Thyroid gland (tissue), 4 donors: Measurements from ENCODE around the gene KCNAB1.

Source experiments
- POLR2A ChIP-seq, 2 donors: fragments of 450-650 bp; IDR thresholded peaks; one replicate each; pipeline ENCODE4 v1.6.1; 2017; ENCODE audit warnings: antibody characterized with exemption in 2 of 2, mild to moderate bottlenecking in 2 of 2, moderate library complexity in 1 of 2
- TF ChIP-seq, protein P1 (sequence below), 6 experiments: fragments of 200-600 bp in 3 of 6; fragments of 450-650 bp in 3 of 6; sonication (generic) in 3 of 6; IDR thresholded peaks; one replicate each; pipeline ENCODE4 v1.5.1; 2016 to 2019; ENCODE audit warnings: antibody characterized with exemption in 6 of 6, mild to moderate bottlenecking in 2 of 6, inconsistent platforms in 1 of 6, moderate library complexity in 1 of 6

DNA sequence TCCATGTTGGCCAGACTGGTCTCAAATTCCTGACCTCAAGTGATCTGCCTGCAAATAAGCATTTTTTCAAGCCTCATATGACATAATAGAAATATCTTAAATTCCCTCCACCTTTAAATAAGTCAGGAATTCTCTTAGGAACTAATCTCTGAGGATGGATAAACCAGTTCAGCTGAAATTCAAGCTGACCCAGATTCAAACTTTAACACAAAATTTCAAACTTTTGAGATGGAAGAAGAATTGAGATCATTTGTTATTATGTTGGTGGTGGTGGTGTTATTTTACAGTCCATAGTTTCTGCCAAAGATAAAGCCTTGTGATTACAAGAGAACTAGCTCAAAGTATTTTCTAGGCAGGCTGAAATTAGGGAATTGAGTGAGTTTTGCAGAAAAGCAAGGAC, 349.1 kb downstream of the KCNAB1 start:
- TF ChIP-seq POLR2A (IDR thresholded peaks at IDR 0.05): no peak
- TF ChIP-seq, protein P1, sequence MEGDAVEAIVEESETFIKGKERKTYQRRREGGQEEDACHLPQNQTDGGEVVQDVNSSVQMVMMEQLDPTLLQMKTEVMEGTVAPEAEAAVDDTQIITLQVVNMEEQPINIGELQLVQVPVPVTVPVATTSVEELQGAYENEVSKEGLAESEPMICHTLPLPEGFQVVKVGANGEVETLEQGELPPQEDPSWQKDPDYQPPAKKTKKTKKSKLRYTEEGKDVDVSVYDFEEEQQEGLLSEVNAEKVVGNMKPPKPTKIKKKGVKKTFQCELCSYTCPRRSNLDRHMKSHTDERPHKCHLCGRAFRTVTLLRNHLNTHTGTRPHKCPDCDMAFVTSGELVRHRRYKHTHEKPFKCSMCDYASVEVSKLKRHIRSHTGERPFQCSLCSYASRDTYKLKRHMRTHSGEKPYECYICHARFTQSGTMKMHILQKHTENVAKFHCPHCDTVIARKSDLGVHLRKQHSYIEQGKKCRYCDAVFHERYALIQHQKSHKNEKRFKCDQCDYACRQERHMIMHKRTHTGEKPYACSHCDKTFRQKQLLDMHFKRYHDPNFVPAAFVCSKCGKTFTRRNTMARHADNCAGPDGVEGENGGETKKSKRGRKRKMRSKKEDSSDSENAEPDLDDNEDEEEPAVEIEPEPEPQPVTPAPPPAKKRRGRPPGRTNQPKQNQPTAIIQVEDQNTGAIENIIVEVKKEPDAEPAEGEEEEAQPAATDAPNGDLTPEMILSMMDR (IDR thresholded peaks at IDR 0.05): no peak
